Liver (tissue), 3 donors: ENCODE measurements around the gene EAF1.

ENCODE experiments used
- CTCF ChIP-seq: fragments of 150-350 bp; IDR thresholded peaks from 2 replicates; pipeline ENCODE4 v1.5.1; 2017; ENCODE audit warnings: improper control_type of control experiment, low read depth, low read length; ENCODE audit not compliant: missing input control
- EGR1 ChIP-seq, 2 donors: IDR thresholded peaks; 2 replicates each; pipeline ENCODE4 v1.6.1; 2016 to 2018; ENCODE audit warnings: antibody characterized with exemption in 2 of 2, low read depth in 2 of 2
- FOXA1 ChIP-seq: IDR thresholded peaks from 2 replicates; pipeline ENCODE4 v1.6.1; 2016; ENCODE audit warnings: antibody characterized with exemption
- GABPA ChIP-seq, 2 donors: IDR thresholded peaks in 1 of 2; conservative IDR thresholded peaks in 1 of 2; 2 replicates each; pipeline ENCODE4 v1.6.1; 2016; ENCODE audit warnings: antibody characterized with exemption in 2 of 2, mild to moderate bottlenecking in 1 of 2, moderate library complexity in 1 of 2
- HNF4A ChIP-seq, 2 donors: conservative IDR thresholded peaks; 2 replicates each; pipeline ENCODE4 v1.6.1; 2016; ENCODE audit warnings: antibody characterized with exemption in 2 of 2, mild to moderate bottlenecking in 2 of 2
- HNF4G ChIP-seq: IDR thresholded peaks from 2 replicates; pipeline ENCODE4 v1.6.1; 2016; ENCODE audit warnings: antibody characterized with exemption
- JUND ChIP-seq, 2 donors: IDR thresholded peaks; 2 replicates each; pipeline ENCODE4 v1.6.1; 2016; ENCODE audit warnings: antibody characterized with exemption in 2 of 2
- MAX ChIP-seq: IDR thresholded peaks from 2 replicates; pipeline ENCODE4 v1.6.1; 2016; ENCODE audit warnings: antibody characterized with exemption
- REST ChIP-seq: IDR thresholded peaks from 2 replicates; pipeline ENCODE4 v1.6.1; 2016; ENCODE audit warnings: antibody characterized with exemption, mild to moderate bottlenecking
- SP1 ChIP-seq: IDR thresholded peaks from 2 replicates; pipeline ENCODE4 v1.6.1; 2018; ENCODE audit warnings: antibody characterized with exemption, mild to moderate bottlenecking
- YY1 ChIP-seq: IDR thresholded peaks from 2 replicates; pipeline ENCODE4 v1.6.1; 2016; ENCODE audit warnings: antibody characterized with exemption, mild to moderate bottlenecking
- donor health status: healthy.
- donor health status: healthy.

DNA sequence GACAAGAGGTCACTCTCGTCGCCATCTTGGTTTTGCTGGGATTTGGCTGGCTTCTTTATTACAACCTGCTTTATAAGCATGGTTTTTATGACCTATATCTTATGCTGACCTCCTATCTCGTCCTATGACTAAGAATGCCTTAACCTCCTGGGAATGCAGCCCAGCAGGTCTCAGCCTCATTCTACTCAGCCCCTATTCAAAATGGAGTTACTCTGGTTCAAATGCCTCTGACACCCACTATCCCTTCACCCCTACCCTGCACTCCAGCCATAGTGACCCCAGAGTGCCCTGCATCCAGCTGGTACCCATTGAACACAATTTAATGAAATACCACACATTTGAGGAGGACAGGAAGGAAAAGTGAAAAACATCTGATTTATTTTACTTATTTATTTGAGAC, 23.4 kb upstream of the EAF1 start:
- TF ChIP-seq CTCF (no peak), HNF4A (conservative IDR thresholded peaks at IDR 0.05) (no peak), REST (no peak), SP1 (no peak), HNF4G (no peak), GABPA (IDR thresholded peaks at IDR 0.05 in 1 of 2, conservative IDR thresholded peaks at IDR 0.05 in 1 of 2) (no peak), YY1 (no peak), EGR1 (IDR thresholded peaks at IDR 0.05; ENCODE audit: low read depth in 2 of 2) (no peak), JUND (IDR thresholded peaks at IDR 0.05) (no peak), FOXA1 (no peak), MAX (no peak)
